Measurements from ENCODE around the gene RIMKLA.

Gene RIMKLA

GRCh38 chr1:42380586-42381279 is at the start of gene RIMKLA:
Gene RIMKLA (plus strand): TSS chr1:42380792. CDS start chr1:42380935, 143 bp downstream.
- H3K9me3 ChIP-seq (ENCODE audit: control insufficient read depth, insufficient read depth, low read length) = no peaks in the 10 kb centered on the region
- no peak within 1 kb of the TSS for H3K27ac ChIP-seq (ENCODE audit: low read length)
- WGBS (ENCODE audit: insufficient coverage, insufficient read length) = no CpG with 5 or more reads among the region's 101 CpGs
- H3K36me3 ChIP-seq (ENCODE audit: control insufficient read depth, insufficient read depth, low read length) = no peaks in the 10 kb centered on the region
- H3K4me3 ChIP-seq (ENCODE audit: low read length) = peak within 1 kb of the TSS; percentile 52
- H3K4me1 ChIP-seq (ENCODE audit: control insufficient read depth, insufficient read depth, low read length) = no peaks in the 10 kb centered on the region
- DNase-seq (ENCODE audit: low read depth, low spot score) = peak; percentile 25
- H3K27me3 ChIP-seq (ENCODE audit: control insufficient read depth, insufficient read depth, low read length) = peaks cover 5% of the 10 kb centered on the region

- Histone ChIP-seq H3K27ac (ENCODE audit: low read length) (no peak overlapping the region), H3K4me1 (ENCODE audit: control insufficient read depth, insufficient read depth, low read length) (no peaks in the 10 kb centered on the region), H3K9me3 (ENCODE audit: control insufficient read depth, insufficient read depth, low read length) (no peaks in the 10 kb centered on the region), H3K36me3 (ENCODE audit: control insufficient read depth, insufficient read depth, low read length) (no peaks in the 10 kb centered on the region), H3K4me3 (ENCODE audit: low read length) (no peak overlapping the region), H3K27me3 (ENCODE audit: control insufficient read depth, insufficient read depth, low read length) (no peaks in the 10 kb centered on the region)
- DNase-seq (ENCODE audit: low read depth, low spot score) = no peak
- WGBS (ENCODE audit: insufficient coverage, insufficient read length) = no CpG with 5 or more reads among the region's 6 CpGs
Measured at GRCh38 chr1:42332877-42333276, 47.7 kb upstream of the RIMKLA start.

- Histone ChIP-seq H3K4me3 (ENCODE audit: low read length) (peak overlapping the region; percentile 86; the same call in 1 of the 2 replicates), H3K27ac (ENCODE audit: low read length) (no peak overlapping the region), H3K4me1 (ENCODE audit: control insufficient read depth, insufficient read depth, low read length) (no peaks in the 10 kb centered on the region), H3K27me3 (ENCODE audit: control insufficient read depth, insufficient read depth, low read length) (no peaks in the 10 kb centered on the region), H3K9me3 (ENCODE audit: control insufficient read depth, insufficient read depth, low read length) (no peaks in the 10 kb centered on the region), H3K36me3 (ENCODE audit: control insufficient read depth, insufficient read depth, low read length) (no peaks in the 10 kb centered on the region)
- WGBS (ENCODE audit: insufficient coverage, insufficient read length) = no CpG with 5 or more reads among the region's 6 CpGs
- DNase-seq (ENCODE audit: low read depth, low spot score) = no peak
Measured at GRCh38 chr1:42333662-42334239, 46.8 kb upstream of the RIMKLA start.

- Histone ChIP-seq H3K9me3 (ENCODE audit: control insufficient read depth, insufficient read depth, low read length) (no peaks in the 10 kb centered on the region), H3K27ac (ENCODE audit: low read length) (no peak overlapping the region), H3K4me3 (ENCODE audit: low read length) (peak overlapping the region; percentile 86), H3K4me1 (ENCODE audit: control insufficient read depth, insufficient read depth, low read length) (no peaks in the 10 kb centered on the region), H3K36me3 (ENCODE audit: control insufficient read depth, insufficient read depth, low read length) (no peaks in the 10 kb centered on the region), H3K27me3 (ENCODE audit: control insufficient read depth, insufficient read depth, low read length) (no peaks in the 10 kb centered on the region)
- no CpG with 5 or more reads among the region's 58 CpGs for WGBS (ENCODE audit: insufficient coverage, insufficient read length)
- no peak for DNase-seq (ENCODE audit: low read depth, low spot score)
Measured at GRCh38 chr1:42334240-42335049, 46.1 kb upstream of the RIMKLA start.

GRCh38 chr1:42335050-42335808 is 45.4 kb upstream of the RIMKLA start, which contains the start of gene FOXJ3:
Gene FOXJ3 (minus strand): TSS chr1:42335235. CDS start chr1:42311093, 24,142 bp downstream.
- Histone ChIP-seq H3K4me1 (ENCODE audit: control insufficient read depth, insufficient read depth, low read length) (no peaks in the 10 kb centered on the region), H3K27me3 (ENCODE audit: control insufficient read depth, insufficient read depth, low read length) (no peaks in the 10 kb centered on the region), H3K4me3 (ENCODE audit: low read length) (peak within 1 kb of the TSS; percentile 86), H3K36me3 (ENCODE audit: control insufficient read depth, insufficient read depth, low read length) (no peaks in the 10 kb centered on the region), H3K9me3 (ENCODE audit: control insufficient read depth, insufficient read depth, low read length) (no peaks in the 10 kb centered on the region), H3K27ac (ENCODE audit: low read length) (no peak within 1 kb of the TSS)
- peak; percentile 97 for DNase-seq (ENCODE audit: low read depth, low spot score)
- WGBS (ENCODE audit: insufficient coverage, insufficient read length) = no CpG with 5 or more reads among the region's 79 CpGs

GRCh38 chr1:42335809-42336518 is 44.6 kb upstream of the RIMKLA start:
- no peaks in the 10 kb centered on the region for H3K9me3 ChIP-seq (ENCODE audit: control insufficient read depth, insufficient read depth, low read length)
- DNase-seq (ENCODE audit: low read depth, low spot score) = no peak
- no peaks in the 10 kb centered on the region for H3K27me3 ChIP-seq (ENCODE audit: control insufficient read depth, insufficient read depth, low read length)
- no peaks in the 10 kb centered on the region for H3K36me3 ChIP-seq (ENCODE audit: control insufficient read depth, insufficient read depth, low read length)
- no peaks in the 10 kb centered on the region for H3K4me1 ChIP-seq (ENCODE audit: control insufficient read depth, insufficient read depth, low read length)
- no peak overlapping the region for H3K27ac ChIP-seq (ENCODE audit: low read length)
- no CpG with 5 or more reads among the region's 9 CpGs for whole genome bisulfite sequencing (ENCODE audit: insufficient coverage, insufficient read length)
- peak overlapping the region; percentile 86; the same call in 1 of the 2 replicates for H3K4me3 ChIP-seq (ENCODE audit: low read length)

- Histone ChIP-seq H3K27me3 (ENCODE audit: control insufficient read depth, insufficient read depth, low read length) (no peaks in the 10 kb centered on the region), H3K27ac (ENCODE audit: low read length) (no peak overlapping the region), H3K4me3 (ENCODE audit: low read length) (no peak overlapping the region), H3K4me1 (ENCODE audit: control insufficient read depth, insufficient read depth, low read length) (no peaks in the 10 kb centered on the region), H3K9me3 (ENCODE audit: control insufficient read depth, insufficient read depth, low read length) (no peaks in the 10 kb centered on the region), H3K36me3 (ENCODE audit: control insufficient read depth, insufficient read depth, low read length) (no peaks in the 10 kb centered on the region)
- DNase-seq (ENCODE audit: low read depth, low spot score) = no peak
- WGBS (ENCODE audit: insufficient coverage, insufficient read length) = no CpG with 5 or more reads among the region's 6 CpGs
Measured at GRCh38 chr1:42336978-42337377, 43.6 kb upstream of the RIMKLA start.

- H3K27ac ChIP-seq (ENCODE audit: low read length) = no peak overlapping the region
- H3K9me3 ChIP-seq (ENCODE audit: control insufficient read depth, insufficient read depth, low read length) = no peaks in the 10 kb centered on the region
- no peaks in the 10 kb centered on the region for H3K27me3 ChIP-seq (ENCODE audit: control insufficient read depth, insufficient read depth, low read length)
- no peak overlapping the region for H3K4me3 ChIP-seq (ENCODE audit: low read length)
- WGBS (ENCODE audit: insufficient coverage, insufficient read length) = no CpG with 5 or more reads among the region's 2 CpGs
- no peaks in the 10 kb centered on the region for H3K4me1 ChIP-seq (ENCODE audit: control insufficient read depth, insufficient read depth, low read length)
- DNase-seq (ENCODE audit: low read depth, low spot score) = no peak
- no peaks in the 10 kb centered on the region for H3K36me3 ChIP-seq (ENCODE audit: control insufficient read depth, insufficient read depth, low read length)
Measured at GRCh38 chr1:42340093-42340492, 40.5 kb upstream of the RIMKLA start.

- H3K27me3 ChIP-seq (ENCODE audit: control insufficient read depth, insufficient read depth, low read length) = no peaks in the 10 kb centered on the region
- H3K36me3 ChIP-seq (ENCODE audit: control insufficient read depth, insufficient read depth, low read length) = no peaks in the 10 kb centered on the region
- H3K4me3 ChIP-seq (ENCODE audit: low read length) = no peak overlapping the region
- H3K4me1 ChIP-seq (ENCODE audit: control insufficient read depth, insufficient read depth, low read length) = no peaks in the 10 kb centered on the region
- DNase-seq (ENCODE audit: low read depth, low spot score) = no peak
- no CpG with 5 or more reads among the region's 1 CpG for WGBS (ENCODE audit: insufficient coverage, insufficient read length)
- no peaks in the 10 kb centered on the region for H3K9me3 ChIP-seq (ENCODE audit: control insufficient read depth, insufficient read depth, low read length)
- no peak overlapping the region for H3K27ac ChIP-seq (ENCODE audit: low read length)
Measured at GRCh38 chr1:42340901-42341300, 39.7 kb upstream of the RIMKLA start.
